AG04449 (cell line): ENCODE data around the gene INTS4.
A peak's percentile ranks its signal among the peaks of the same experiment; 100 is the strongest.
"Not testable (repeated sequence)": the region's sequence is repeated elsewhere in the genome, so short reads cannot be mapped to it uniquely, and the experiment has no call there.

Experiments used
- CTCF ChIA-PET: fragments of 350-600 bp; formaldehyde crosslinking; extraction: SDS; loops from one replicate; lab custom pipeline; 2021; ENCODE audit warnings: antibody characterized with exemption; lab: Yijun Ruan, JAX
- POLR2A ChIA-PET: fragments of 400-600, 350-600 bp; formaldehyde crosslinking; extraction: SDS; loops from one replicate; lab custom pipeline; 2020; ENCODE audit warnings: antibody characterized with exemption, inconsistent platforms; lab: Yijun Ruan, JAX
- DNase-seq: peaks from one replicate; pipeline ENCODE4 v3.0.0-alpha.2; 2010; ENCODE audit warnings: low read depth, low spot score
- H3K4me3 ChIP-seq: 2 replicates; pipeline ENCODE4 v1.5.1; 2011; ENCODE audit warnings: low read depth, mild to moderate bottlenecking, control low read depth, low read length
- CTCF ChIP-seq: IDR thresholded peaks from one replicate; pipeline ENCODE4 v1.5.1; 2011; ENCODE audit warnings: mild to moderate bottlenecking, moderate library complexity, low read length, control low read depth, inconsistent platforms; ENCODE audit not compliant: insufficient read depth; ENCODE audit errors: missing control alignments

Gene INTS4

GRCh38 chr11:78015878-78016277 lies 21.4 kb upstream of the INTS4 start:
- POLR2A ChIA-PET: no interaction called here
- TF ChIP-seq CTCF: no peak
- CTCF ChIA-PET: no interaction called here
- no peak overlapping the region for H3K4me3 ChIP-seq
- no peak for DNase-seq

- CTCF ChIA-PET, DNase-seq, H3K4me3 ChIP-seq, POLR2A ChIA-PET: not testable (repeated sequence)
Observed at GRCh38 chr11:78014937-78015520, 20.6 kb upstream of the INTS4 start.

GRCh38 chr11:78011301-78011700 lies 16.8 kb upstream of the INTS4 start:
- DNase-seq: no peak
- no peak for TF ChIP-seq CTCF
- ChIA-PET POLR2A (no interaction called here), CTCF (interaction anchor here (1.0 kb wide), 1 partner anchor 35 kb away, joined by 3 read pairs; no protein-coding TSS in a partner anchor)
- no peak overlapping the region for H3K4me3 ChIP-seq

GRCh38 chr11:78010755-78011154 lies 16.3 kb upstream of the INTS4 start:
- no peak overlapping the region for H3K4me3 ChIP-seq
- ChIA-PET POLR2A (no interaction called here), CTCF (interaction anchor here (1.0 to 1.4 kb wide), 2 partner anchors 12 to 35 kb away, joined by 3 to 11 read pairs; no protein-coding TSS in a partner anchor)
- TF ChIP-seq CTCF: no peak
- DNase-seq: no peak

- POLR2A ChIA-PET: no interaction called here
- TF ChIP-seq CTCF: no peak
- H3K4me3 ChIP-seq: no peak overlapping the region
- no peak for DNase-seq
- CTCF ChIA-PET: interaction anchor here (1.4 kb wide), 1 partner anchor 11 kb away, joined by 11 read pairs; no protein-coding TSS in a partner anchor
Observed at GRCh38 chr11:78010304-78010703, 15.8 kb upstream of the INTS4 start.

GRCh38 chr11:78009062-78009461 lies 14.6 kb upstream of the INTS4 start:
- TF ChIP-seq CTCF: no peak
- H3K4me3 ChIP-seq: no peak overlapping the region
- ChIA-PET CTCF (interaction anchor here (1.4 to 1.9 kb wide), 2 partner anchors 10 to 37 kb away, joined by 11 to 13 read pairs; no protein-coding TSS in a partner anchor), POLR2A (no interaction called here)
- DNase-seq: no peak

- H3K4me3 ChIP-seq: no peak overlapping the region
- POLR2A ChIA-PET: no interaction called here
- CTCF ChIA-PET: interaction anchor here (0.8 to 3.2 kb wide), 23 partner anchors 10 to 565 kb away, joined by 3 to 24 read pairs (median 4); no protein-coding TSS in a partner anchor
- DNase-seq: peak; percentile 28
- peak; percentile 68 for TF ChIP-seq CTCF
Observed at GRCh38 chr11:78000193-78000592, 5.7 kb upstream of the INTS4 start.
